ENCODE data around the gene FAM217B.

- TF ChIP-seq CTCF (IDR thresholded peaks at IDR 0.05) (no peak), POLR2A (IDR thresholded peaks at IDR 0.05) (no peak), EP300 (IDR thresholded peaks at IDR 0.05) (no peak), POLR2AphosphoS5 (IDR thresholded peaks at IDR 0.05) (no peak)
These were observed 7.2 kb downstream of the FAM217B start for GRCh38 chr20:59947376-59947775.
